ENCODE measurements around the gene NRP2.

The NRP2 gene

GRCh38 chr2:205660521-205661124 is 21.7 kb upstream of the NRP2 start:
- DNase-seq = peak; percentile 31

- no peak for DNase-seq
Observed at GRCh38 chr2:205661281-205661680, 21.0 kb upstream of the NRP2 start.

GRCh38 chr2:205662206-205662965 is 19.9 kb upstream of the NRP2 start:
- no peak for DNase-seq

- no peak for DNase-seq
Observed at GRCh38 chr2:205665791-205666190, 16.5 kb upstream of the NRP2 start.

- DNase-seq = no peak
Observed at GRCh38 chr2:205670292-205670691, 12.0 kb upstream of the NRP2 start.

- no peak for DNase-seq
Observed at GRCh38 chr2:205673312-205673711, 9.0 kb upstream of the NRP2 start.

GRCh38 chr2:205675861-205676516 is 6.3 kb upstream of the NRP2 start:
- DNase-seq = no peak

GRCh38 chr2:205678541-205679142 is 3.7 kb upstream of the NRP2 start:
- DNase-seq = no peak

GRCh38 chr2:205679410-205680009 is 2.8 kb upstream of the NRP2 start:
- DNase-seq = no peak

GRCh38 chr2:205680067-205680466 is 2.2 kb upstream of the NRP2 start:
- DNase-seq = no peak

GRCh38 chr2:205680903-205681302 is 1.4 kb upstream of the NRP2 start:
- no peak for DNase-seq

GRCh38 chr2:205681401-205682238 is 681 bp upstream of the NRP2 start:
- DNase-seq = no peak

GRCh38 chr2:205682971-205683501 is 735 bp downstream of the NRP2 start:
- DNase-seq = no peak

GRCh38 chr2:205683502-205684367 is 1.4 kb downstream of the NRP2 start:
- DNase-seq = no peak

- no peak for DNase-seq
Observed at GRCh38 chr2:205684871-205685313, 2.6 kb downstream of the NRP2 start.

GRCh38 chr2:205685314-205686055 is 3.2 kb downstream of the NRP2 start:
- no peak for DNase-seq

GRCh38 chr2:205686056-205686782 is 3.9 kb downstream of the NRP2 start:
- DNase-seq = no peak

GRCh38 chr2:205686783-205687640 is 4.7 kb downstream of the NRP2 start:
- DNase-seq = no peak

GRCh38 chr2:205687641-205687956 is 5.3 kb downstream of the NRP2 start:
- DNase-seq = no peak
